ENCODE results near the gene SIGLEC14. TPM values are rescaled to one million over a fixed set of nuclear protein-coding genes. Genes with fewer than 3 reads are reported as not detected.

SIGLEC14 gene
- total RNA-seq, 1 experiment from 2014 or later: not detected

GRCh38 chr19:51626675-51627074 lies 19.9 kb downstream of the SIGLEC14 start:
- Mint-ChIP-seq H3K4me1 (ENCODE audit: low read depth, unreplicated experiment) (no peaks in the 10 kb centered on the region), H3K9me3 (ENCODE audit: low read depth, unreplicated experiment) (no peaks in the 10 kb centered on the region), H3K27ac (ENCODE audit: unreplicated experiment) (no peak overlapping the region), H3K27me3 (ENCODE audit: unreplicated experiment) (peaks cover 70% of the 10 kb centered on the region), H3K36me3 (ENCODE audit: insufficient read depth, unreplicated experiment) (no peaks in the 10 kb centered on the region), H3K4me3 (ENCODE audit: low read depth, unreplicated experiment) (no peak overlapping the region)
- DNase-seq: no peak
- TF ChIP-seq CTCF (IDR thresholded peaks at IDR 0.05; ENCODE audit: unreplicated experiment): no peak
- CTCF ChIA-PET: no interaction called here
- intact Hi-C loops (cut with micrococcal nuclease; ENCODE audit: unreplicated experiment): loop anchor here (2.0 kb wide), 1 partner anchor 20 kb away; the partner anchor contains the start of gene SIGLEC14
- no TSS peak for BruUV-seq (replicated peaks)

GRCh38 chr19:51621178-51621577 lies 25.4 kb downstream of the SIGLEC14 start:
- peaks cover 45% of the 10 kb centered on the region for H3K27me3 Mint-ChIP-seq (ENCODE audit: unreplicated experiment)
- no peak for TF ChIP-seq CTCF (IDR thresholded peaks at IDR 0.05; ENCODE audit: unreplicated experiment)
- H3K4me1 Mint-ChIP-seq (ENCODE audit: low read depth, unreplicated experiment): no peaks in the 10 kb centered on the region
- intact Hi-C loops (cut with micrococcal nuclease; ENCODE audit: unreplicated experiment): loop anchor here (5.0 kb wide), 1 partner anchor 36 kb away; no protein-coding TSS in a partner anchor
- H3K9me3 Mint-ChIP-seq (ENCODE audit: low read depth, unreplicated experiment): no peaks in the 10 kb centered on the region
- no peak overlapping the region for H3K4me3 Mint-ChIP-seq (ENCODE audit: low read depth, unreplicated experiment)
- BruUV-seq (replicated peaks): no TSS peak
- no peak for DNase-seq
- no peak overlapping the region for H3K27ac Mint-ChIP-seq (ENCODE audit: unreplicated experiment)
- H3K36me3 Mint-ChIP-seq (ENCODE audit: insufficient read depth, unreplicated experiment): no peaks in the 10 kb centered on the region
- CTCF ChIA-PET: interaction anchor here (0.6 kb wide), 1 partner anchor 9 kb away, joined by 3 read pairs; no protein-coding TSS in a partner anchor

- CTCF ChIA-PET: no interaction called here
- no peak for TF ChIP-seq CTCF (IDR thresholded peaks at IDR 0.05; ENCODE audit: unreplicated experiment)
- DNase-seq: no peak
- Mint-ChIP-seq H3K9me3 (ENCODE audit: low read depth, unreplicated experiment) (no peaks in the 10 kb centered on the region), H3K4me1 (ENCODE audit: low read depth, unreplicated experiment) (no peaks in the 10 kb centered on the region), H3K27me3 (ENCODE audit: unreplicated experiment) (peaks cover 62% of the 10 kb centered on the region), H3K4me3 (ENCODE audit: low read depth, unreplicated experiment) (no peak overlapping the region), H3K36me3 (ENCODE audit: insufficient read depth, unreplicated experiment) (no peaks in the 10 kb centered on the region), H3K27ac (ENCODE audit: unreplicated experiment) (no peak overlapping the region)
- BruUV-seq (replicated peaks): no TSS peak
- intact Hi-C loops (cut with micrococcal nuclease; ENCODE audit: unreplicated experiment): no loop called here
These were observed 30.6 kb downstream of the SIGLEC14 start for GRCh38 chr19:51615991-51616390.

GRCh38 chr19:51614789-51615188 lies 31.8 kb downstream of the SIGLEC14 start:
- Mint-ChIP-seq H3K9me3 (ENCODE audit: low read depth, unreplicated experiment) (no peaks in the 10 kb centered on the region), H3K4me3 (ENCODE audit: low read depth, unreplicated experiment) (no peak overlapping the region), H3K4me1 (ENCODE audit: low read depth, unreplicated experiment) (no peaks in the 10 kb centered on the region), H3K36me3 (ENCODE audit: insufficient read depth, unreplicated experiment) (no peaks in the 10 kb centered on the region), H3K27ac (ENCODE audit: unreplicated experiment) (no peak overlapping the region), H3K27me3 (ENCODE audit: unreplicated experiment) (peaks cover 74% of the 10 kb centered on the region)
- BruUV-seq (replicated peaks): no TSS peak
- TF ChIP-seq CTCF (IDR thresholded peaks at IDR 0.05; ENCODE audit: unreplicated experiment): no peak
- CTCF ChIA-PET: no interaction called here
- intact Hi-C loops (cut with micrococcal nuclease; ENCODE audit: unreplicated experiment): no loop called here
- no peak for DNase-seq
